GM12864 (cell line): ENCODE results near the gene BAZ2B.

Experiments
- DNase-seq: peaks from one replicate; pipeline ENCODE4 v3.0.0-alpha.2; 2011; ENCODE audit warnings: low read depth
- H3K4me3 ChIP-seq: 2 replicates; pipeline ENCODE4 v1.5.1; 2011; ENCODE audit warnings: mild to moderate bottlenecking, low read depth, low read length, control low read depth
- TF ChIP-seq, protein P1 (sequence below): IDR thresholded peaks from 2 replicates; pipeline ENCODE4 v1.5.1; 2011; ENCODE audit warnings: low read depth, mild to moderate bottlenecking, moderate library complexity, low read length, control low read depth, inconsistent platforms; ENCODE audit errors: missing control alignments

BAZ2B gene

DNA sequence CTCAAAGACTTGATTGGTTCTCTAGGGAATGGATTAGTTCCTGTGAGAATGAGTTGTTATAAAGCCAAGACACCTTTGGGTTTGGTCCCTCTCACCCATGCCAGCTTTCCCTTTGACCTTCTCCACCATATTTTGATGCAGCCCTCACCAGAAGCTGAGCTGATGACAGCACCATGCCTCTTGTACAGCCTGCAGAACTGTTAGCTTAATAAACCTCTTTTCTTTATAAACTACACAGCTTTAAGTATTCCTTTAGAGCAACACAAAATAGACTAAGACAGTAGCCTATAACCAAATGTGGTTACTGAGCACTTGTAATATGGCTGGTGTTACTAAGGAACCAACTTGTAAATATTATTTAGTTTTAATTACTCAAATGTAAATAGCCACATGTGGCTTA lies 55.1 kb downstream of the BAZ2B start:
- H3K4me3 ChIP-seq = no peak overlapping the region
- TF ChIP-seq, protein P1, sequence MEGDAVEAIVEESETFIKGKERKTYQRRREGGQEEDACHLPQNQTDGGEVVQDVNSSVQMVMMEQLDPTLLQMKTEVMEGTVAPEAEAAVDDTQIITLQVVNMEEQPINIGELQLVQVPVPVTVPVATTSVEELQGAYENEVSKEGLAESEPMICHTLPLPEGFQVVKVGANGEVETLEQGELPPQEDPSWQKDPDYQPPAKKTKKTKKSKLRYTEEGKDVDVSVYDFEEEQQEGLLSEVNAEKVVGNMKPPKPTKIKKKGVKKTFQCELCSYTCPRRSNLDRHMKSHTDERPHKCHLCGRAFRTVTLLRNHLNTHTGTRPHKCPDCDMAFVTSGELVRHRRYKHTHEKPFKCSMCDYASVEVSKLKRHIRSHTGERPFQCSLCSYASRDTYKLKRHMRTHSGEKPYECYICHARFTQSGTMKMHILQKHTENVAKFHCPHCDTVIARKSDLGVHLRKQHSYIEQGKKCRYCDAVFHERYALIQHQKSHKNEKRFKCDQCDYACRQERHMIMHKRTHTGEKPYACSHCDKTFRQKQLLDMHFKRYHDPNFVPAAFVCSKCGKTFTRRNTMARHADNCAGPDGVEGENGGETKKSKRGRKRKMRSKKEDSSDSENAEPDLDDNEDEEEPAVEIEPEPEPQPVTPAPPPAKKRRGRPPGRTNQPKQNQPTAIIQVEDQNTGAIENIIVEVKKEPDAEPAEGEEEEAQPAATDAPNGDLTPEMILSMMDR = no peak
- no peak for DNase-seq

DNA sequence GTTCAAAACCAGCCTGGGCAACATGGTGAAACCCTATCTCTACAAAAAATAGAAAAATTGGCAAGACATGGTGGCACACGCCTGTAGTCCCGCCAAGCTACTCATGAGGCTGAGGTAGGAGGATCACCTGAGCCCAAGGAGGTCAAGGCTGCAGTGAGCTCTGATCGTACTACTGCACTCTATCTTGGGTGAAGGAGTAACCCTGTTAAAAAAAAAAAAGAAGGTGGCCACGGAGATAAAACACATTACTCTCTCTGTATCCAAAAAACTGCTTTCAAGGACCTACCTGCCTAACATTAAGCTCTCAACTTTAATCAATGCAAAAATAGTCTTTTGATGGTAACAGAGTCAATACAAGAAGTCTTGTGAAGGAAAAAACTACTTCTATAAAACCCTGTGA lies 57.3 kb downstream of the BAZ2B start:
- DNase-seq = no peak
- TF ChIP-seq, protein P1 = no peak
- H3K4me3 ChIP-seq = no peak overlapping the region

DNA sequence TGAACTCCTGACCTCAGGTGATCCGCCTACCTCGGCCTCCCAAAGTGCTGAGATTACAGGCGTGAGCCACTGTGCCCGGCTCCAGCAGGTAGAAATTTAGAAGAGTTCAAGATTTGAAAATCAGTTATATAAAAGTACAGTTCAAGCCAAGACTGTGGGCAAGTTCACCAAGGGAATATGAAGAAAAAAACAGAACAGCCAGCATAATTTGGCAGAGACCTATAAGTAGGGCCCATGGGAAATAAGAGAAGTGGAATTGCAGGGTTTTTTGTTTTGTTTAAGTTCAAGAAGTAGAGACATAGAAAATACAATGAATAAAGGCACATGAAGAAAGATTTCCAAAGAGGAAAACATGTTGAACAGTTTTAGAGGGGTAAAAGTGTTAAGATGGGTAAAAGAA lies 57.9 kb downstream of the BAZ2B start:
- TF ChIP-seq, protein P1 = no peak
- DNase-seq = no peak
- H3K4me3 ChIP-seq = no peak overlapping the region

DNA sequence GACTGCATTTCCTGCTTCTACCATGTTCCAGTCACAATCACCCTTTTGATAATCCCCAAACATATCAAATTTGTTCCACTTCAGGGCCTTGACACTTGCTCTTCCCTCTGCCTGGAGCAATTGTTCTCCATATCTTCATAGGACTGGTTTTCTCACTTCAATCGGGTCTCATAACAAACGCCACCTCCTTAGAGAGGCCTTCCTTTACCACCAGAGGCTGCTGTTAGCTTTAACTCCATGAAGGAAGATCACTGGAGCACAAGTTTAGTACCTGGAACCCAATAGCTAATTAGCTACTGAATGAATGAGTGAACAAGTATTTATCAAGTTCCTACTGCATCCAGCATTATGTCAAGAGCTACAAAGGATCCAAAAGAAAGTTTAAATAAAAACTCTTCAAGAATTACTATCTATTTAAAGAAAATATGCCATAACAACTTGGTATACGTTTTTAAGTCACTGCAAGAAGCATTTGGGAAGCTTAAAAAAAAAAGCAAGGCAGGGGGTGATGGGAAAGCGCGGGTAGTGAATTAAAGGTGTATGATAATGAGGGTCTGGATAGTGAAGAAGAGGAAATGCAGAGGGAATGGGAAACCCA lies 58.8 kb downstream of the BAZ2B start:
- TF ChIP-seq, protein P1 = peak; percentile 37
- DNase-seq = no peak
- H3K4me3 ChIP-seq = no peak overlapping the region

DNA sequence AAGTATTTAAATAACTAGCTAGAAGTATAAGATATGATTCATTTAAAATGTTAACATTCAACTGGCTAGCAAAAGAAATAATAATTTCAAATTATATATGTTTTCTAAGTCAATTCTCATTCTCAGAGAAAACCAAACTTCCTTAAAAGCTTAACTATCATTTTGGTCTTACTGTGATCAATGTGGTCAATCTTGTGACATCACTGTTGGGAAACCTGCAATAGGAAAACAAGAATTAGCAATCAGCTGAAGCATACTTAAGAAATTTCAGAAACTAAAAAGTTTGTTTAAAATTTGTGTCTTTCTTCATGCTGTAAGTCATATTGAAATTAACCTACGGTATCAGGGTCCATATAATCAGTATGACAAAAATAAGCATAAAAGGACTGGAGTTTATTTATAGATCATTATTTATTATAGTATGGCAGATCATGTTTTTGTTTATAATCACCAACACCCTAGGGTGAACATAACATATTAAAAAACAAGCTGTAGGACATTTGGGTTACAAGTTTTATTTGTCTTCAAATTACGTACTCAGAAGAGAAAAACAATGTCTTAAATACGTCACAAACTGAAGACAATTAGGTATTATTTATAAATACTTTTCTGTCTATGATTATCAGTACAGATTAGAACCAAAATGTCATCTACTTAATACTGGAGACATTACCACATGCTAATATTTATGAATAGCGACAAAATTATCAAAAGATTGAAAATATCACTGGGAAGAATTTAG lies 60.5 kb downstream of the BAZ2B start:
- TF ChIP-seq, protein P1 = no peak
- H3K4me3 ChIP-seq = no peak overlapping the region
- no peak for DNase-seq

DNA sequence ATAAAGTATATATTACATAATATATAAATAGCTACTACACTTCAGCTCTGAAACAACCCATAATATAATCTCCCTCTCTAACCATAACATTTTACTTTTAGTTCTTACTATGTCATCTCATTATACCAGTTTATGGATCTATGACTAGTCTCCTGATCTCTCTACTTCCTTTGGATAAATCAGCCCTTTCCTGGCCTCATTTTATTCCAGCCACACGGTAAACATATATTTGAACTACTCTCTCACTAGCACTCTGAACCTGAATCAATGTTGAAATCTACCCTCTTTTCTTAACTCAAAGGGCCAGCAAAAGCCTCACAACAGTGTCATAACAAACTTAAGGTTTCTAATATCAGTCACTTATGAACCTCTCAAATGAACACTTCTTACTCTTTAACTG lies 62.6 kb downstream of the BAZ2B start:
- H3K4me3 ChIP-seq = no peak overlapping the region
- TF ChIP-seq, protein P1 = no peak
- no peak for DNase-seq

DNA sequence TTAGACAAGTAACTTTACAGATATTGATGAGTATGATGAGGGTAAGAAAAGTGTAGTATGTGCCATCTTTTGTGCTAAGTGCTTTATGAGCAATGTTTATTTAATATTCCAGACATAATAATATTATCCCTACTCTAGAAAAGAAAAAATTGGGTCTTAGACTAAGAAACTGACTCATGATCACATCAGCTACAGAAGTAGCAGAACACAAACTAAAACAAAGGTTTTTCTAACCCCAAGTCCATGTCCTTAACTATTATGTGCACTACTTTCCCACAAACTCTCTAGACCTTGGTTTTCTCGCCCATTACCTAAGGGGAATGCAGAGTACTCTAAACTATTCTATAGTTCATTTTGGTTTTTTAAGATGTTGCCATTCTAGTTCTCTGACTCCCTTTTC lies 64.5 kb downstream of the BAZ2B start:
- TF ChIP-seq, protein P1 = no peak
- H3K4me3 ChIP-seq = no peak overlapping the region

More for the DNA sequence above, 64.5 kb downstream of the BAZ2B start:
- no peak for DNase-seq
